HEK293 (cell line): Measurements from ENCODE around the gene ATP6V0C.
A peak's percentile ranks its signal among the peaks of the same experiment; 100 is the strongest.

Source experiments
- CTCF ChIA-PET: fragments of 350-600 bp; formaldehyde crosslinking; extraction: SDS; loops from one replicate; lab custom pipeline; 2021; ENCODE audit warnings: antibody characterized with exemption; lab: Yijun Ruan, JAX
- POLR2A ChIA-PET: fragments of 300-600 bp; formaldehyde crosslinking; extraction: SDS; loops from one replicate; lab custom pipeline; 2020; ENCODE audit warnings: antibody characterized with exemption, inconsistent platforms; lab: Yijun Ruan, JAX
- H3K27ac ChIP-seq: fragments of 200-500 bp; sonication (Bioruptor generic); 2 replicates; pipeline ENCODE4 v1.5.1; 2014; ENCODE audit warnings: low read depth, low read length, control low read depth, inconsistent platforms; ENCODE audit errors: extremely low read depth
- H3K36me3 ChIP-seq, 2 experiments: fragments of 200-500 bp in 1 of 2; sonication (Bioruptor generic) in 1 of 2; 1 replicate in 1 of 2; 2 replicates in 1 of 2; pipeline ENCODE4 v1.5.1; 2014 to 2017; ENCODE audit warnings: inconsistent platforms in 2 of 2, low read length in 2 of 2; ENCODE audit not compliant: control insufficient read depth in 2 of 2, insufficient read depth in 1 of 2
- H3K4me1 ChIP-seq: fragments of 200-500 bp; sonication (Bioruptor generic); 2 replicates; pipeline ENCODE4 v1.5.1; 2014; ENCODE audit warnings: mild to moderate bottlenecking, low read length, inconsistent platforms; ENCODE audit not compliant: control insufficient read depth, insufficient read depth
- H3K4me3 ChIP-seq: 2 replicates; pipeline ENCODE4 v1.5.1; 2011; ENCODE audit warnings: low read depth, mild to moderate bottlenecking, control low read depth, low read length, moderate library complexity
- H3K9me3 ChIP-seq: fragments of 200-500 bp; sonication (Bioruptor generic); 2 replicates; pipeline ENCODE4 v1.5.1; 2014; ENCODE audit warnings: low read depth, low read length, inconsistent platforms; ENCODE audit not compliant: control insufficient read depth, insufficient read depth
- BCL11B ChIP-seq: fragments of 450-650 bp; formaldehyde crosslinking; IDR thresholded peaks from 2 replicates; pipeline ENCODE4 v1.5.1; 2016; ENCODE audit warnings: low read depth, missing biosample characterization, missing genetic modification characterization
- GLIS2 ChIP-seq: fragments of 450-650 bp; formaldehyde crosslinking; IDR thresholded peaks from 2 replicates; pipeline ENCODE4 v1.5.1; 2016; ENCODE audit warnings: missing biosample characterization, missing genetic modification characterization
- HIC1 ChIP-seq: fragments of 450-650 bp; formaldehyde crosslinking; IDR thresholded peaks from 2 replicates; pipeline ENCODE4 v1.5.1; 2016; ENCODE audit warnings: missing biosample characterization, missing genetic modification characterization
- RBAK ChIP-seq: fragments of 450-650 bp; formaldehyde crosslinking; IDR thresholded peaks from 2 replicates; pipeline ENCODE4 v1.5.1; 2016; ENCODE audit warnings: missing biosample characterization, missing genetic modification characterization
- REPIN1 ChIP-seq: fragments of 450-650 bp; formaldehyde crosslinking; IDR thresholded peaks from 2 replicates; pipeline ENCODE4 v1.5.1; 2017; ENCODE audit warnings: missing biosample characterization, missing genetic modification characterization, low read depth
- SCRT2 ChIP-seq: fragments of 450-650 bp; formaldehyde crosslinking; IDR thresholded peaks from 2 replicates; pipeline ENCODE4 v1.5.1; 2016; ENCODE audit warnings: missing biosample characterization, missing genetic modification characterization
- SP3 ChIP-seq: fragments of 450-650 bp; formaldehyde crosslinking; IDR thresholded peaks from 2 replicates; pipeline ENCODE4 v1.5.1; 2016; ENCODE audit warnings: missing biosample characterization, missing genetic modification characterization
- SP7 ChIP-seq: fragments of 450-650 bp; formaldehyde crosslinking; IDR thresholded peaks from 2 replicates; pipeline ENCODE4 v1.5.1; 2016; ENCODE audit warnings: missing biosample characterization, missing genetic modification characterization
- ZBTB8A ChIP-seq: fragments of 450-650 bp; formaldehyde crosslinking; IDR thresholded peaks from 2 replicates; pipeline ENCODE4 v1.5.1; 2016; ENCODE audit warnings: missing biosample characterization, missing genetic modification characterization
- ZFP69B ChIP-seq: fragments of 450-650 bp; formaldehyde crosslinking; IDR thresholded peaks from 2 replicates; pipeline ENCODE4 v1.5.1; 2016; ENCODE audit warnings: missing biosample characterization, missing genetic modification characterization
- ZIC2 ChIP-seq: fragments of 450-650 bp; formaldehyde crosslinking; IDR thresholded peaks from 2 replicates; pipeline ENCODE4 v1.5.1; 2016; ENCODE audit warnings: missing biosample characterization, missing genetic modification characterization
- ZNF184 ChIP-seq: fragments of 450-650 bp; IDR thresholded peaks from 2 replicates; pipeline ENCODE4 v1.5.1; 2018; ENCODE audit warnings: missing biosample characterization, mild to moderate bottlenecking, missing genetic modification characterization
- ZNF2 ChIP-seq: fragments of 450-650 bp; formaldehyde crosslinking; IDR thresholded peaks from 2 replicates; pipeline ENCODE4 v1.5.1; 2016; ENCODE audit warnings: missing biosample characterization, missing genetic modification characterization
- ZNF202 ChIP-seq: fragments of 450-650 bp; formaldehyde crosslinking; IDR thresholded peaks from 2 replicates; pipeline ENCODE4 v1.5.1; 2016; ENCODE audit warnings: missing biosample characterization, missing genetic modification characterization, borderline replicate concordance
- ZNF211 ChIP-seq: fragments of 450-650 bp; formaldehyde crosslinking; IDR thresholded peaks from 2 replicates; pipeline ENCODE4 v1.5.1; 2016; ENCODE audit warnings: low read depth, missing biosample characterization, missing genetic modification characterization
- ZNF266 ChIP-seq: fragments of 450-650 bp; formaldehyde crosslinking; IDR thresholded peaks from 2 replicates; pipeline ENCODE4 v1.5.1; 2016; ENCODE audit warnings: missing biosample characterization, missing genetic modification characterization, low read depth
- ZNF350 ChIP-seq: fragments of 450-650 bp; formaldehyde crosslinking; IDR thresholded peaks from 2 replicates; pipeline ENCODE4 v1.5.0; 2017; ENCODE audit warnings: missing biosample characterization, mild to moderate bottlenecking, missing genetic modification characterization
- ZNF362 ChIP-seq: fragments of 450-650 bp; formaldehyde crosslinking; IDR thresholded peaks from 2 replicates; pipeline ENCODE4 v1.5.1; 2016; ENCODE audit warnings: missing biosample characterization, missing genetic modification characterization
- ZNF473 ChIP-seq: fragments of 450-650 bp; formaldehyde crosslinking; IDR thresholded peaks from 2 replicates; pipeline ENCODE4 v1.5.1; 2017; ENCODE audit warnings: missing biosample characterization, missing genetic modification characterization
- ZNF629 ChIP-seq: fragments of 450-650 bp; formaldehyde crosslinking; IDR thresholded peaks from 2 replicates; pipeline ENCODE4 v1.5.1; 2017; ENCODE audit warnings: missing biosample characterization, missing genetic modification characterization
- ZNF777 ChIP-seq: fragments of 450-650 bp; formaldehyde crosslinking; IDR thresholded peaks from 2 replicates; pipeline ENCODE4 v1.5.1; 2017; ENCODE audit warnings: missing biosample characterization, missing genetic modification characterization, borderline replicate concordance
- ZNF792 ChIP-seq: fragments of 450-650 bp; formaldehyde crosslinking; IDR thresholded peaks from 2 replicates; pipeline ENCODE4 v1.5.1; 2016; ENCODE audit warnings: missing biosample characterization, missing genetic modification characterization
- TF ChIP-seq, protein P1 (sequence below): sonication (generic); formaldehyde crosslinking; IDR thresholded peaks from 2 replicates; pipeline ENCODE4 v1.8.1; 2022; ENCODE audit warnings: mild to moderate bottlenecking, moderate library complexity, missing genetic modification reagents

Gene ATP6V0C

DNA sequence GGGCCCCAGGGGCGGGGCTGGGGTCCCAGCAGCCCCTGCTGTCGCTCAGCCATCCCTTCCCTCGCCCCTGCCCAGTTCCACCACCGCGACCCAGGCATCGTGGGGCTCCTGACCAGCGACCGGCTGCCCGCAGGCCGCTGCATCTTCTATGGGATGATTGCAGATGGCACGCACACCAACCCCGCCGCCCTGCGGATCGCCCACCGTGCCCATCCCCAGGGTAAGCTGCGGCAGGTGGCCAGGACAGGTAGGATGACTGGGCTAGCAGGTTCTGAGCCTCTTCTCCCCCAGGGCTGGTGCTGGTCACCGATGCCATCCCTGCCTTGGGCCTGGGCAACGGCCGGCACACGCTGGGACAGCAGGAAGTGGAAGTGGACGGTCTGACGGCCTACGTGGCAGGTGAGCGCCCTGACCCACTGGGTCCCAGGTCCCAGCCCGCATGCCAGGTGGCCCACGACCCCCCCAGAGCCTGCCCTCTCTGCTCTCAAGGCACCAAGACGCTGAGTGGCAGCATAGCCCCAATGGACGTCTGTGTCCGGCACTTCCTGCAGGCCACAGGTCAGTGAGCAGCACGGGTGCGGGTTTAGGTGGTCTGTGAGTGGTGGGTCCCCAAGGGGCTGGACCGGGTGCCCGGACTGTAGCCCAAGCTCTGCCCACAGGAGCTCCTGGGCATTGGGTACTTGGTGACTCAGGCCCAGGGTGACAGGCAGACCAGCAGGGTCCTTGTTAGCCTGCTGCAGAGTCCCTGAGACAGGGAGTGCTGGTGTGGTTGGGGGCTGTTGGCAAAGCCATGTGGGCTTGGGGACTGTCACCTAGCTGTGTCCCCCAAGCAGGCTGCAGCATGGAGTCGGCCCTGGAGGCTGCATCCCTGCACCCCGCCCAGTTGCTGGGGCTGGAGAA is 14.7 kb downstream of the ATP6V0C start:
- peaks cover 0 to 70% of the 10 kb centered on the region in 2 experiments; a peak in 1 of 3 replicates for H3K36me3 ChIP-seq
- peaks cover 3% of the 10 kb centered on the region; the same call in 1 of the 2 replicates for H3K4me1 ChIP-seq
- ChIA-PET CTCF (no interaction called here), POLR2A (interaction anchor here (1.0 kb wide), 1 partner anchor 8 kb away, joined by 3 read pairs; the partner anchor contains the start of gene AMDHD2)
- no peak overlapping the region for H3K27ac ChIP-seq
- no peak overlapping the region for H3K4me3 ChIP-seq
- H3K9me3 ChIP-seq: no peaks in the 10 kb centered on the region
- TF ChIP-seq ZBTB8A (tag by site-specific recombination): no peak
- no peak for TF ChIP-seq ZNF350 (tag by site-specific recombination)
- no peak for TF ChIP-seq ZNF362 (tag by site-specific recombination)
- TF ChIP-seq REPIN1 (tag by site-specific recombination): no peak
- TF ChIP-seq ZNF473 (tag by site-specific recombination): no peak
- no peak for TF ChIP-seq SCRT2 (tag by site-specific recombination)
- no peak for TF ChIP-seq ZNF202 (tag by site-specific recombination)
- TF ChIP-seq BCL11B (tag by site-specific recombination): no peak
- TF ChIP-seq SP7: no peak
- no peak for TF ChIP-seq GLIS2 (tag by site-specific recombination)
- no peak for TF ChIP-seq ZFP69B
- TF ChIP-seq ZNF266 (tag by site-specific recombination): no peak
- TF ChIP-seq, protein P1, sequence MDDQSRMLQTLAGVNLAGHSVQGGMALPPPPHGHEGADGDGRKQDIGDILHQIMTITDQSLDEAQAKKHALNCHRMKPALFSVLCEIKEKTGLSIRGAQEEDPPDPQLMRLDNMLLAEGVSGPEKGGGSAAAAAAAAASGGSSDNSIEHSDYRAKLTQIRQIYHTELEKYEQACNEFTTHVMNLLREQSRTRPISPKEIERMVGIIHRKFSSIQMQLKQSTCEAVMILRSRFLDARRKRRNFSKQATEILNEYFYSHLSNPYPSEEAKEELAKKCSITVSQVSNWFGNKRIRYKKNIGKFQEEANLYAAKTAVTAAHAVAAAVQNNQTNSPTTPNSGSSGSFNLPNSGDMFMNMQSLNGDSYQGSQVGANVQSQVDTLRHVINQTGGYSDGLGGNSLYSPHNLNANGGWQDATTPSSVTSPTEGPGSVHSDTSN (CRISPR knock-in tag): no peak
- TF ChIP-seq ZNF184 (tag by site-specific recombination): no peak
- no peak for TF ChIP-seq ZNF2 (tag by site-specific recombination)
- no peak for TF ChIP-seq SP3
- no peak for TF ChIP-seq RBAK
- no peak for TF ChIP-seq ZNF211 (tag by site-specific recombination)

DNA sequence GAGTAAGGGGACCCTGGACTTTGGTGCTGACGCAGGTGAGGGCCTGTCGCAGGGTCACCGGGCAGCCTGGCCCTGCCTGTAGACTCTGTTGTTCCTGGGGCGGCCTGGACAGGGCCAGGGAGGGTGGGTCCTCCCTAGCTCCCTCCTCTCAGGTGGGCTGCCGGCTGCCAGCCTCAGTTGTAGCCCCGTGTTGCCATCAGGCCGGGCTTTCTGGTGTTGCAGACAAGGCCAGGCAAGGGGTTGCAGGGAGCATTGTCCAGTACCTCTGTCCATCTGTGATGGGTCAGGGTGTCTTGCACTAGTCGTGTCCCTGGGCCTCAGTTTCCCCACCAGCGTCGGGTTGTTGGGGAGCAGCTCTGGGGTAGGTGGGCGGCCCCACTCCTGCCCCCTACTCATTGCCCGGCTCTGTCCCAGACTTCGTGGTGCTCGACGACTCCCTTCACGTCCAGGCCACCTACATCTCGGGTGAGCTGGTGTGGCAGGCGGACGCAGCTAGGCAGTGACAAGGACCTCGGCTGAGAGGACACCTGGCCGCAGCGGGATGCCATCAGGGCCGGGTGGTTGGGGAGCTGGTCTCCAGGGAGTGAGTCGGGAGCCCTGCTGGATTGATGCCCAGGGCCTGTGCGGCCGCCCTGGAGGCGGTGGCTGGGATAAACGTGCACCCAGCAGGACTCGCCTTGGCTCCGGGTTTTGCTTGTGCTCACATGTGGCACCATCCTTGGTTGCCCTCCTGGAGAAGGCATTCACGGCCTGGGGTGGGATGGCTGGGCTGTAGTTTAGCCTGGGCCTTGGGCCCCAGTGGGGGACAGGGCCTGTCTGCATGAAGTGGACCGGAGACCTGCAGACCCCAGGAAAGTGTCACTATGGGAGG is 15.5 kb downstream of the ATP6V0C start:
- Histone ChIP-seq H3K36me3 (peaks cover 0 to 61% of the 10 kb centered on the region in 2 experiments; a peak in 1 of 3 replicates), H3K4me1 (peaks cover 3% of the 10 kb centered on the region; the same call in 1 of the 2 replicates), H3K27ac (no peak overlapping the region), H3K4me3 (no peak overlapping the region), H3K9me3 (no peaks in the 10 kb centered on the region)
- CTCF ChIA-PET: no interaction called here
- TF ChIP-seq ZNF777 (tag by site-specific recombination) (no peak), ZNF629 (no peak), ZNF792 (no peak), ZIC2 (0 out of 2 replicates have a peak, but pooled peaks have one; percentile 9), HIC1 (tag by site-specific recombination) (peak; percentile 44; the same call in 1 of the 2 replicates)
- TF ChIP-seq, all 188 proteins: peak for 2
- POLR2A ChIA-PET: interaction anchor here (1.0 kb wide), 1 partner anchor 9 kb away, joined by 3 read pairs; the partner anchor contains the start of gene AMDHD2
